Stomach (tissue), 4 donors: ENCODE data around the gene DDX39B.
"Not testable (repeated sequence)": the region's sequence is repeated elsewhere in the genome, so short reads cannot be mapped to it uniquely, and the experiment has no call there.

Experiments used
- CTCF ChIP-seq, 7 experiments: fragments of 450-650 bp in 4 of 7; fragments of 200-600 bp in 3 of 7; sonication (generic) in 3 of 7; IDR thresholded peaks; one replicate each; pipeline ENCODE4 v1.5.1; 2016 to 2019; ENCODE audit warnings: antibody characterized with exemption in 7 of 7, control low read depth in 2 of 7, mild to moderate bottlenecking in 1 of 7
- EP300 ChIP-seq: sonication (generic); formaldehyde crosslinking; IDR thresholded peaks from one replicate; pipeline ENCODE4 v1.6.1; 2017; ENCODE audit warnings: antibody characterized with exemption
- POLR2A ChIP-seq, 4 donors: fragments of 450-650 bp; IDR thresholded peaks; one replicate each; pipeline ENCODE4 v1.6.1; 2016; ENCODE audit warnings: antibody characterized with exemption in 4 of 4, control low read depth in 2 of 4, mild to moderate bottlenecking in 1 of 4, moderate library complexity in 1 of 4
- POLR2AphosphoS5 ChIP-seq, 3 donors: sonication (generic); formaldehyde crosslinking; IDR thresholded peaks; one replicate each; pipeline ENCODE4 v1.6.1; 2016; ENCODE audit warnings: antibody characterized with exemption in 3 of 3

GRCh38 chr6:31499648-31500047 is 42.2 kb downstream of the DDX39B start:
- not testable (repeated sequence) for TF ChIP-seq CTCF (IDR thresholded peaks at IDR 0.05); POLR2A (IDR thresholded peaks at IDR 0.05); POLR2AphosphoS5 (IDR thresholded peaks at IDR 0.05); EP300
